Measurements from ENCODE around the gene GPA33.
A peak's percentile ranks its signal among the peaks of the same experiment; 100 is the strongest.

The GPA33 gene

GRCh38 chr1:167083066-167083665 lies 7.0 kb downstream of the GPA33 start:
- H3K36me3 ChIP-seq (ENCODE audit: control insufficient read depth, insufficient read depth, low read length), result no peaks in the 10 kb centered on the region
- no peak overlapping the region for H3K9ac ChIP-seq (ENCODE audit: low read depth, low read length)
- H3K4me3 ChIP-seq (ENCODE audit: low read depth, low read length), result no peak overlapping the region
- H3K4me1 ChIP-seq (ENCODE audit: control insufficient read depth, insufficient read depth, low read length), result peaks cover 3% of the 10 kb centered on the region
- no peaks in the 10 kb centered on the region for H3K27me3 ChIP-seq (ENCODE audit: control insufficient read depth, insufficient read depth, low read length)
- no peaks in the 10 kb centered on the region for H3K9me3 ChIP-seq (ENCODE audit: control insufficient read depth, insufficient read depth, low read length)

GRCh38 chr1:167082511-167083027 lies 7.6 kb downstream of the GPA33 start:
- Histone ChIP-seq H3K9me3 (ENCODE audit: control insufficient read depth, insufficient read depth, low read length) (no peaks in the 10 kb centered on the region), H3K4me1 (ENCODE audit: control insufficient read depth, insufficient read depth, low read length) (peaks cover 3% of the 10 kb centered on the region), H3K9ac (ENCODE audit: low read depth, low read length) (no peak overlapping the region), H3K27me3 (ENCODE audit: control insufficient read depth, insufficient read depth, low read length) (no peaks in the 10 kb centered on the region), H3K4me3 (ENCODE audit: low read depth, low read length) (no peak overlapping the region), H3K36me3 (ENCODE audit: control insufficient read depth, insufficient read depth, low read length) (no peaks in the 10 kb centered on the region)

- H3K9me3 ChIP-seq (ENCODE audit: control insufficient read depth, insufficient read depth, low read length), result no peaks in the 10 kb centered on the region
- H3K4me3 ChIP-seq (ENCODE audit: low read depth, low read length), result no peak overlapping the region
- H3K27me3 ChIP-seq (ENCODE audit: control insufficient read depth, insufficient read depth, low read length), result no peaks in the 10 kb centered on the region
- no peak overlapping the region for H3K9ac ChIP-seq (ENCODE audit: low read depth, low read length)
- H3K36me3 ChIP-seq (ENCODE audit: control insufficient read depth, insufficient read depth, low read length), result no peaks in the 10 kb centered on the region
- H3K4me1 ChIP-seq (ENCODE audit: control insufficient read depth, insufficient read depth, low read length), result peaks cover 3% of the 10 kb centered on the region
Measured at GRCh38 chr1:167081594-167082156, 8.5 kb downstream of the GPA33 start.

GRCh38 chr1:167077868-167078210 lies 12.3 kb downstream of the GPA33 start:
- no peaks in the 10 kb centered on the region for H3K36me3 ChIP-seq (ENCODE audit: control insufficient read depth, insufficient read depth, low read length)
- H3K4me1 ChIP-seq (ENCODE audit: control insufficient read depth, insufficient read depth, low read length), result no peaks in the 10 kb centered on the region
- no peaks in the 10 kb centered on the region for H3K9me3 ChIP-seq (ENCODE audit: control insufficient read depth, insufficient read depth, low read length)
- H3K4me3 ChIP-seq (ENCODE audit: low read depth, low read length), result no peak overlapping the region
- H3K27me3 ChIP-seq (ENCODE audit: control insufficient read depth, insufficient read depth, low read length), result no peaks in the 10 kb centered on the region
- H3K9ac ChIP-seq (ENCODE audit: low read depth, low read length), result no peak overlapping the region

GRCh38 chr1:167077128-167077867 lies 12.9 kb downstream of the GPA33 start:
- Histone ChIP-seq H3K4me1 (ENCODE audit: control insufficient read depth, insufficient read depth, low read length) (no peaks in the 10 kb centered on the region), H3K9me3 (ENCODE audit: control insufficient read depth, insufficient read depth, low read length) (no peaks in the 10 kb centered on the region), H3K9ac (ENCODE audit: low read depth, low read length) (no peak overlapping the region), H3K27me3 (ENCODE audit: control insufficient read depth, insufficient read depth, low read length) (no peaks in the 10 kb centered on the region), H3K36me3 (ENCODE audit: control insufficient read depth, insufficient read depth, low read length) (no peaks in the 10 kb centered on the region), H3K4me3 (ENCODE audit: low read depth, low read length) (no peak overlapping the region)

GRCh38 chr1:167076136-167076710 lies 14.0 kb downstream of the GPA33 start:
- Histone ChIP-seq H3K36me3 (ENCODE audit: control insufficient read depth, insufficient read depth, low read length) (no peaks in the 10 kb centered on the region), H3K4me1 (ENCODE audit: control insufficient read depth, insufficient read depth, low read length) (no peaks in the 10 kb centered on the region), H3K27me3 (ENCODE audit: control insufficient read depth, insufficient read depth, low read length) (no peaks in the 10 kb centered on the region), H3K4me3 (ENCODE audit: low read depth, low read length) (no peak overlapping the region), H3K9ac (ENCODE audit: low read depth, low read length) (no peak overlapping the region), H3K9me3 (ENCODE audit: control insufficient read depth, insufficient read depth, low read length) (no peaks in the 10 kb centered on the region)

- H3K4me3 ChIP-seq (ENCODE audit: low read depth, low read length), result no peak overlapping the region
- H3K4me1 ChIP-seq (ENCODE audit: control insufficient read depth, insufficient read depth, low read length), result no peaks in the 10 kb centered on the region
- H3K9ac ChIP-seq (ENCODE audit: low read depth, low read length), result no peak overlapping the region
- no peaks in the 10 kb centered on the region for H3K9me3 ChIP-seq (ENCODE audit: control insufficient read depth, insufficient read depth, low read length)
- H3K27me3 ChIP-seq (ENCODE audit: control insufficient read depth, insufficient read depth, low read length), result no peaks in the 10 kb centered on the region
- no peaks in the 10 kb centered on the region for H3K36me3 ChIP-seq (ENCODE audit: control insufficient read depth, insufficient read depth, low read length)
Measured at GRCh38 chr1:167071286-167071685, 18.9 kb downstream of the GPA33 start.

- Histone ChIP-seq H3K4me3 (ENCODE audit: low read depth, low read length) (no peak overlapping the region), H3K9ac (ENCODE audit: low read depth, low read length) (no peak overlapping the region), H3K27me3 (ENCODE audit: control insufficient read depth, insufficient read depth, low read length) (no peaks in the 10 kb centered on the region), H3K4me1 (ENCODE audit: control insufficient read depth, insufficient read depth, low read length) (no peaks in the 10 kb centered on the region), H3K9me3 (ENCODE audit: control insufficient read depth, insufficient read depth, low read length) (no peaks in the 10 kb centered on the region), H3K36me3 (ENCODE audit: control insufficient read depth, insufficient read depth, low read length) (no peaks in the 10 kb centered on the region)
Measured at GRCh38 chr1:167068761-167069160, 21.4 kb downstream of the GPA33 start.

- H3K4me1 ChIP-seq (ENCODE audit: control insufficient read depth, insufficient read depth, low read length), result no peaks in the 10 kb centered on the region
- H3K9ac ChIP-seq (ENCODE audit: low read depth, low read length), result no peak overlapping the region
- H3K36me3 ChIP-seq (ENCODE audit: control insufficient read depth, insufficient read depth, low read length), result no peaks in the 10 kb centered on the region
- H3K4me3 ChIP-seq (ENCODE audit: low read depth, low read length), result no peak overlapping the region
- no peaks in the 10 kb centered on the region for H3K27me3 ChIP-seq (ENCODE audit: control insufficient read depth, insufficient read depth, low read length)
- H3K9me3 ChIP-seq (ENCODE audit: control insufficient read depth, insufficient read depth, low read length), result no peaks in the 10 kb centered on the region
Measured at GRCh38 chr1:167067904-167068303, 22.3 kb downstream of the GPA33 start.

- Histone ChIP-seq H3K9ac (ENCODE audit: low read depth, low read length) (peak overlapping the region; percentile 70), H3K4me1 (ENCODE audit: control insufficient read depth, insufficient read depth, low read length) (no peaks in the 10 kb centered on the region), H3K9me3 (ENCODE audit: control insufficient read depth, insufficient read depth, low read length) (no peaks in the 10 kb centered on the region), H3K4me3 (ENCODE audit: low read depth, low read length) (peak overlapping the region; percentile 43), H3K36me3 (ENCODE audit: control insufficient read depth, insufficient read depth, low read length) (no peaks in the 10 kb centered on the region), H3K27me3 (ENCODE audit: control insufficient read depth, insufficient read depth, low read length) (no peaks in the 10 kb centered on the region)
Measured at GRCh38 chr1:167066333-167067122, 23.6 kb downstream of the GPA33 start.

- H3K9ac ChIP-seq (ENCODE audit: low read depth, low read length), result no peak overlapping the region
- H3K4me3 ChIP-seq (ENCODE audit: low read depth, low read length), result no peak overlapping the region
- no peaks in the 10 kb centered on the region for H3K4me1 ChIP-seq (ENCODE audit: control insufficient read depth, insufficient read depth, low read length)
- H3K9me3 ChIP-seq (ENCODE audit: control insufficient read depth, insufficient read depth, low read length), result no peaks in the 10 kb centered on the region
- no peaks in the 10 kb centered on the region for H3K36me3 ChIP-seq (ENCODE audit: control insufficient read depth, insufficient read depth, low read length)
- no peaks in the 10 kb centered on the region for H3K27me3 ChIP-seq (ENCODE audit: control insufficient read depth, insufficient read depth, low read length)
Measured at GRCh38 chr1:167065471-167065870, 24.7 kb downstream of the GPA33 start.

All from iPS-15b (cell line).